Aorta (tissue), 5 donors: ENCODE results near the gene CNOT8. TPM values are rescaled to one million over a fixed set of nuclear protein-coding genes. Genes with fewer than 3 reads are reported as not detected.
A peak's percentile ranks its signal among the peaks of the same experiment; 100 is the strongest.

Experiments used
- ATAC-seq: fragments of 200-7000 bp; cut with Tn5 transposase; one replicate; pipeline ENCODE4 v1.9.1; 2022; ENCODE audit warnings: moderate library complexity; ENCODE audit not compliant: low FRiP score
- DNase-seq, 2 donors: peaks; one replicate each; pipeline ENCODE4 v3.0.0-alpha.2; 2020
- H3K27ac ChIP-seq, 2 donors: one replicate each; pipeline ENCODE4 v1.5.1; 2013; ENCODE audit warnings: low read length in 2 of 2, mild to moderate bottlenecking in 2 of 2, moderate library complexity in 2 of 2, control low read depth in 1 of 2, inconsistent platforms in 1 of 2, low read depth in 1 of 2
- H3K27me3 ChIP-seq, 2 donors: one replicate each; pipeline ENCODE4 v1.6.1; 2013; ENCODE audit warnings: control low read depth in 1 of 2, low read length in 1 of 2, mild to moderate bottlenecking in 1 of 2, moderate library complexity in 1 of 2; ENCODE audit not compliant: insufficient read depth in 2 of 2, control insufficient read depth in 1 of 2
- H3K36me3 ChIP-seq, 2 donors: one replicate each; pipeline ENCODE4 v1.6.1; 2013; ENCODE audit warnings: control low read depth in 1 of 2, low read length in 1 of 2, mild to moderate bottlenecking in 1 of 2; ENCODE audit not compliant: insufficient read depth in 2 of 2, control insufficient read depth in 1 of 2
- H3K4me1 ChIP-seq, 2 donors: one replicate each; pipeline ENCODE4 v1.6.1; 2013; ENCODE audit warnings: low read length in 2 of 2, control low read depth in 1 of 2, mild to moderate bottlenecking in 1 of 2, moderate library complexity in 1 of 2; ENCODE audit not compliant: insufficient read depth in 2 of 2, control insufficient read depth in 1 of 2
- H3K4me3 ChIP-seq, 2 donors: one replicate each; pipeline ENCODE4 v1.5.1; 2013; ENCODE audit warnings: low read length in 2 of 2, control low read depth in 1 of 2, mild to moderate bottlenecking in 1 of 2
- H3K9me3 ChIP-seq: one replicate; pipeline ENCODE4 v1.6.1; 2013; ENCODE audit warnings: mild to moderate bottlenecking, low read length; ENCODE audit not compliant: control insufficient read depth
- WGBS, 2 donors: extraction: QIAGEN DNeasy Blood & Tissue Kit; methylation state at CpG; one replicate each; pipeline ENCODE4 v1.1.7; 2013; 5-methylcytosine and 5-hydroxymethylcytosine counted together
- intact Hi-C, 2 donors: fragments of 100-400 bp; cut with DNase I; formaldehyde crosslinking; loops; one replicate each; pipeline versions ENCODE4 v1.14.2 to v1.15.0; 2022
- polyA plus RNA-seq, 2 donors: library from polyadenylated mRNA; stranded (reverse); fragments of 200-250 nt; gene quantifications; one replicate each; pipeline ENCODE4 v1.2.3, GENCODE V29; 2013
- total RNA-seq, 2 donors: library from RNA; stranded (reverse); fragmentation: NEBNext Ultra II Directional; extraction: Animal tissue kit (Norgen Biotek cat#: 25700); gene quantifications; one replicate each; pipeline ENCODE4 v1.2.1, GENCODE V29; 2021
- donor health status: healthy with polysubstance abuse.
- donor health status: Bipolar disorder and iron deficiency.
- donor health status: DM: no; HTN: no; CAD: no.
- donor health status: DM: no; HTN: no; CAD: no.
- donor health status: DM: yes; HTN: yes; CAD: no.

Gene CNOT8
- total and polyA plus RNA-seq, 4 donors, result 39.7 to 48.6 (median 45.9) TPM

- intact Hi-C loops, result no loop called here
- Histone ChIP-seq H3K4me1 (peaks cover 0 to 4% of the 10 kb centered on the region in 2 donors), H3K36me3 (no peaks in the 10 kb centered on the region), H3K27ac (peak within 1 kb of the TSS; percentile 17 to 79), H3K9me3 (no peaks in the 10 kb centered on the region), H3K4me3 (peak within 1 kb of the TSS; percentile 76 to 85), H3K27me3 (no peaks in the 10 kb centered on the region)
- DNase-seq, result peak; percentile 87 to 89
- ATAC-seq, result peak; percentile 96
- WGBS, 2 donors, result 2 to 4% methylated on average over 11 of the region's 11 CpGs
These were observed 8.0 kb upstream of the CNOT8 start, which contains the start of gene FAXDC2 for GRCh38 chr5:154850255-154851062. FAXDC2 (minus strand) TSS chr5:154850603; CDS start chr5:154838178, 12,425 bp downstream.

DNA sequence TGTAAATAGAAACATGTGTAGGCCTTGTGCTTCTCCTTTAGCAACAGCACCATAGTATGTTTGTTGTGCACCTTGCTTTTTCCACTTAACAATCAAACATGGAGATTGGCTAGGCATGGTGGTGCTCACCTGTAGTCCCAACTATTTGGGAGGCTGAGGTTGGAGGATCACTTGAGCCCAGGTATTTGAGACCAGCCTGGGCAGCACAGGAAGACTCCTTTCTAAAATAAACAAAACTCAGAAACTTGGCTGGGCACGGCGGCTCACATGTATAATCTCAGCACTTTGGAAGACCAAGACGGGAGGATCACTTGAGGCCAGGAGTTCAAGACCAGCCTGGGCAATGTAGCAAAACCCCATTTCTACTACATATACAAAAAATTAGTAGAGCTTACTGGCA, 7.1 kb upstream of the CNOT8 start:
- intact Hi-C loops, result no loop called here
- 64 to 78% methylated on average over 3 of the region's 3 CpGs for WGBS, 2 donors
- H3K4me1 ChIP-seq, result peaks cover 0 to 4% of the 10 kb centered on the region in 2 donors
- H3K36me3 ChIP-seq, result no peaks in the 10 kb centered on the region
- DNase-seq (no peak), ATAC-seq (no peak)
- H3K27me3 ChIP-seq, result no peaks in the 10 kb centered on the region
- peak overlapping the region in 1 of 2 donors; percentile 45 for H3K27ac ChIP-seq
- no peak overlapping the region for H3K4me3 ChIP-seq
- H3K9me3 ChIP-seq, result no peaks in the 10 kb centered on the region

DNA sequence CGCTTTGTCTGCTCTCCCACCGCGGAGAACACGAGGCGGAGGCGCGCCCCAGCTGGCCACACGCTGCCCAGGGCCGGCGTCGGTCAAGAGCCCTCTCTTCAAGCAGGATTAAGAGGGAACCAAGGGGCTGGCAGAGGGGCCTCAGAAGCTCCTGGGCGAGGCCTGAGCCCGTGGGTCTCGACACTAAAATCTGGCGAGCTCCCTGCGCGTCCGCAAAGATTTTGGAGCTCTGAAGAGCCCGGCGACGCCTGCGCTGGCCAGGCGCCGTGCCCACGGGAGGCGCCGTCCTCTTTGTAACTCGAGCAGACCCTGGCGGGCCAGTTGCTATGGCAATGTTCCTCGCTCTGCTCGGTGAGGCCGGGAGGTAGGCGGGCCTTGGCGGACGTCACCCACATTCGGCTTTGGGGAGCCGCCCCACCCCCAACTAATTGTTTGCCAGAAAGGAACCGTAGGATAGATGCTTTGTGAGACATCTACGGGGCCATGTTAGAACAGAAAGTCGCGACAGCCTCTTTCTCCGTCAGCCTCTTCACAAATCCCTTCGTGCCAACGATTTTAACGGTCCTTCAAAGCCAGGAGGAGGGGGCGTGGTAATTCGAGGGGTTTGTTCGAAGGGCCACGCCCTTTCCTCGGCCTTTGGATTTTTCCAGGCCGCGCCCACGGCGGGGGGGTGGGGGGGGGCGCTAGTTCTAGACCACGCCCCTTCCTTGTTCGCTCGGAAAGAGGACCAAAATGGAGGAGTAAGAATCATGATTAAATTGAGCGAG, 714 bp upstream of the CNOT8 start:
- 0% methylated on average over 59 of the region's 59 CpGs for WGBS, 2 donors
- ATAC-seq (peak; percentile 95), DNase-seq (peak; percentile 97)
- Histone ChIP-seq H3K36me3 (no peaks in the 10 kb centered on the region), H3K4me1 (peaks cover 2 to 4% of the 10 kb centered on the region in 2 donors), H3K9me3 (no peaks in the 10 kb centered on the region), H3K27me3 (no peaks in the 10 kb centered on the region), H3K27ac (peak overlapping the region; percentile 8 to 94), H3K4me3 (peak overlapping the region; percentile 46 to 69)
- intact Hi-C loops, result loop anchor here (1.0 to 5.0 kb wide), 3 partner anchors 95 to 175 kb away; partner anchors contain the start of gene LARP1 (in 1 of the 2)

DNA sequence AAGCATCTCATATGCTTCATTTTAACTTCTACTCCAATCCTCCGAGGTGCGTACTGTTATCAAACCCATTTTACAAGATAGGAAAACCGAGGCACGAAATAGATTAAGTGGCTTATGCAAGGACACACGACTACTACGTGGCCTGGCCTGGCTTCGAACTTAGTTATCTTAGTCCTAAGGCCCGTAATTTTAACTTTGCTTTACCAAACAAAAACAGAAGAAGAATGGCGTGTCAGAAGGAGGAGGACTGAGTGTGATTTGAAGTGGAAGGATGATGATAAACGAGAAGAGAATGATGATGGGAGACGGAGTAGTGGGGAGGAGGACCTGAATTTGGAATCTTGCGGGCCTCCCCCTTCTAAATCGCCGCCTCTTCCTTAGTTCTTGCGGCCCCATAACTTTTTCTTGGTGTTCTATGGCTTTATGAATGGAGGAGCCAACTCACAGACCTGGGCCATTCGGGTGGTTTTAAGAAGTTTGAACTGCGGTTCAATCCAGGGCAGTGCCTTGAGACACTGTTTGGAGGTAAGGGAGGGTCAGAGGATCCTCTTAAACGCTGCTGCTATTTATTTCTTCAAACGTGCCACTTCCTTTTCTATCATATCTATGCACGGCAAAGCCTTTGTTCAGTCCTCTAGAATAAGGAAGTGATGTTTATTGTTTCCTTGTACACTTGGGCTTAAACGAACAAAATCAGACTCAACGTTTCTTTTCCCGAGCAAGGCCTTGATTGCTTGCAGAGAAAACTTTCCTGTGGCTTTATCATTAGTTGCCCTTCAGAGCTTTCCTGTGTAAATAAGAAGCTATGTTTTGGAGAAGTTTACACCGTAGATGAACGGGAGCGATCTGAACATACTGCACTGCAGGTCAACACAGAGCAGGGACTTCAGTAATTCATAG, 795 bp downstream of the CNOT8 start:
- ATAC-seq (no peak), DNase-seq (no peak)
- H3K27ac ChIP-seq, result peak overlapping the region; percentile 36 to 90
- peaks cover 2 to 4% of the 10 kb centered on the region in 2 donors for H3K4me1 ChIP-seq
- no peaks in the 10 kb centered on the region for H3K9me3 ChIP-seq
- intact Hi-C loops, result loop anchor here (1.0 to 5.0 kb wide), 2 partner anchors 97 to 104 kb away; partner anchors contain the start of gene LARP1 (in 1 of the 2)
- no peaks in the 10 kb centered on the region for H3K27me3 ChIP-seq
- WGBS, 2 donors, result 1 to 2% methylated on average over 26 of the region's 26 CpGs
- H3K36me3 ChIP-seq, result no peaks in the 10 kb centered on the region
- H3K4me3 ChIP-seq, result peak overlapping the region; percentile 80 to 89

- Histone ChIP-seq H3K4me1 (peaks cover 2 to 4% of the 10 kb centered on the region in 2 donors), H3K4me3 (peak overlapping the region; percentile 80 to 89), H3K9me3 (no peaks in the 10 kb centered on the region), H3K27me3 (no peaks in the 10 kb centered on the region), H3K36me3 (no peaks in the 10 kb centered on the region), H3K27ac (peak overlapping the region in 1 of 2 donors; percentile 20)
- DNase-seq (peak in 1 of 2 donors; percentile 72), ATAC-seq (no peak)
- WGBS, 2 donors, result 29 to 33% methylated on average over 5 of the region's 5 CpGs
- intact Hi-C loops, result no loop called here
These were observed 1.7 kb downstream of the CNOT8 start for GRCh38 chr5:154860123-154860522.

DNA sequence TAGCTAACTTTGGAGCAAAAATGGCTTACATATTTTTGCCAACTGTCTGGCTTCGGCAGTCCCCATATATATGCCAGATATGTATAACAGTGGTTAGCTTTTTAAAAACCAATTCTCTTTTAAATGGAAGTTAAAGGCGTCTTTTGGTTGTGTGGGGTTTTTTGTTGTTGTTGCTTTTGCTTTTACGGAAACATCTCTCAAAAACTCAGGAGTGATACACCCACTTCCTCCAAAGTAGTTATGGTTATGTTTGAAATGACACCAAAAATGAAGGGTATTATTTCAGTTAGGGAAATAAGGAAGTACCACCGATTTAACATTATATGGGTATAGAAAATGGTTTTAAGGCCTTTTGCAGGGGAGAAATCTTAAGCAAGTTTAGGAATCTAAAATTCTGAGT, 2.3 kb downstream of the CNOT8 start:
- H3K4me1 ChIP-seq, result peaks cover 2 to 4% of the 10 kb centered on the region in 2 donors
- ATAC-seq (no peak), DNase-seq (no peak)
- H3K9me3 ChIP-seq, result no peaks in the 10 kb centered on the region
- H3K27ac ChIP-seq, result no peak overlapping the region
- 29 to 35% methylated on average over 4 of the region's 4 CpGs for WGBS, 2 donors
- H3K27me3 ChIP-seq, result no peaks in the 10 kb centered on the region
- H3K36me3 ChIP-seq, result peaks cover under 1 to 4% of the 10 kb centered on the region in 2 donors
- H3K4me3 ChIP-seq, result no peak overlapping the region
- intact Hi-C loops, result no loop called here

DNA sequence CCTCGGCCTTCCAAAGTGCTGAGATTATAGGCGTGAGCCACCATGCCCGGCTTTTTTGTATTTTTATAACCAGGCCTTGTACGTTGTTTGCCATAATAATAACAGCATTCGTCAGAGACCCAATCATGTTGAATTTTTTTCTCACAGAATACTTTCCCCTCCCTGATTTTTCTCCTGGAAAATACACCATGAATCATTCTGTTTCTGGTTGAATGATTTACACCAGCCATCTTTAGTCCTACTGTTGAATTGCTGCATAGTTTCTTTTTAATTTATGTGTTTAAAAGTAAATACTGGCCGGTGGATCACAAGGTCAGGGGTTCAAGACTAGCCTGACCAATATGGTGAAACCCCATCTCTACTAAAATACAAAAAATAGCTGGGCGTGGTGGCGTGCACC, 3.5 kb downstream of the CNOT8 start:
- H3K27ac ChIP-seq, result no peak overlapping the region
- H3K4me3 ChIP-seq, result no peak overlapping the region
- no peak for ATAC-seq
- H3K27me3 ChIP-seq, result no peaks in the 10 kb centered on the region
- peaks cover 2 to 5% of the 10 kb centered on the region in 2 donors for H3K36me3 ChIP-seq
- intact Hi-C loops, result no loop called here
- no peaks in the 10 kb centered on the region for H3K9me3 ChIP-seq
- no peak for DNase-seq
- WGBS, 2 donors, result 70 to 78% methylated on average over 8 of the region's 8 CpGs
- H3K4me1 ChIP-seq, result peaks cover 2 to 4% of the 10 kb centered on the region in 2 donors

DNA sequence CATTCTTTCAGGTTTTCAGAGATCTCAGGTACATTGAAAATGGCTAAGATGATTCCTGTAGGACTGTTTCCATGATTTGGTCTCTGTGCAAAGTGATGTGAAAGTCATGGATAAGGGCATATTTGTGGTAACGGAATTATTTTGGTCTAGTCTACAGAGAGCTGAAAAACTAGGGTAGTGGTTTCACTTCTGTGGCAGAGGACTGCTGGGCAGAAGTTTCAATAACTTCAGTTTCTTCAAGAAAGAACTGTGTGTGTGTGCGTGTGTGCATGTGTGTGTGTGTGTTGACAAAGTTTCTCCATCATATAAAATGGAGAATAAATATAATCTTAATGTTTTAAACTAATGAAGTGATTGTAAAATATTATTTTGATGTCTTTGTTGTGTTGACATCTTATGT, 4.3 kb downstream of the CNOT8 start:
- no peak overlapping the region for H3K4me3 ChIP-seq
- no peak for ATAC-seq

More for the DNA sequence above, 4.3 kb downstream of the CNOT8 start:
- intact Hi-C loops, result no loop called here
- 73 to 76% methylated on average over 2 of the region's 2 CpGs for WGBS, 2 donors
- Histone ChIP-seq H3K36me3 (peaks cover 2 to 5% of the 10 kb centered on the region in 2 donors), H3K27ac (no peak overlapping the region), H3K9me3 (no peaks in the 10 kb centered on the region), H3K4me1 (peaks cover 2 to 4% of the 10 kb centered on the region in 2 donors), H3K27me3 (no peaks in the 10 kb centered on the region)
- no peak for DNase-seq
